Astrocyte (in vitro differentiated cells and primary cell): ENCODE results near the gene ZDHHC4.

Experiments
- CTCF ChIP-seq: IDR thresholded peaks from 2 replicates; pipeline ENCODE4 v1.5.1; 2011; ENCODE audit warnings: low read depth, mild to moderate bottlenecking, inconsistent platforms, low read length, moderate library complexity; ENCODE audit not compliant: insufficient read depth
- EZH2 ChIP-seq: IDR thresholded peaks from 2 replicates; pipeline ENCODE4 v1.6.1; 2012; ENCODE audit warnings: mild to moderate bottlenecking, low read length, inconsistent platforms; ENCODE audit not compliant: insufficient read depth

GRCh38 chr7:6562106-6562505, 15.1 kb upstream of the ZDHHC4 start:
- no peak for TF ChIP-seq CTCF
- no peak for TF ChIP-seq EZH2
